HEK293T (cell line): ENCODE measurements around the gene THTPA.

Source experiments
- ARNT ChIP-seq: fragments of 450-650 bp; IDR thresholded peaks from 2 replicates; pipeline ENCODE4 v1.6.1; 2017; ENCODE audit warnings: mild to moderate bottlenecking
- BHLHE40 ChIP-seq: fragments of 450-650 bp; IDR thresholded peaks from 2 replicates; pipeline ENCODE4 v1.6.1; 2016; ENCODE audit warnings: mild to moderate bottlenecking, moderate library complexity, borderline replicate concordance
- ELF4 ChIP-seq: fragments of 450-650 bp; IDR thresholded peaks from 2 replicates; pipeline ENCODE4 v1.6.1; 2017; ENCODE audit warnings: antibody characterized with exemption
- NFRKB ChIP-seq: fragments of 450-650 bp; IDR thresholded peaks from 2 replicates; pipeline ENCODE4 v1.6.1; 2016; ENCODE audit warnings: mild to moderate bottlenecking, moderate library complexity
- PKNOX1 ChIP-seq: fragments of 450-650 bp; IDR thresholded peaks from 2 replicates; pipeline ENCODE4 v1.6.1; 2016
- SP1 ChIP-seq: fragments of 450-650 bp; IDR thresholded peaks from 2 replicates; pipeline ENCODE4 v1.6.1; 2017
- ZNF384 ChIP-seq: fragments of 450-650 bp; IDR thresholded peaks from 2 replicates; pipeline ENCODE4 v1.6.1; 2016

GRCh38 chr14:23573384-23574015, 17.4 kb downstream of the THTPA start:
- TF ChIP-seq ELF4 (no peak), ARNT (no peak), BHLHE40 (no peak), NFRKB (no peak), ZNF384 (no peak), SP1 (no peak), PKNOX1 (no peak)
